GM19467 (cell line): ENCODE data around the gene FGFRL1.

Experiments
- ATAC-seq: cut with Tn5 transposase; IDR thresholded peaks from one replicate; pipeline ENCODE4 v1.9.1; 2021; ENCODE audit warnings: mild to moderate bottlenecking, moderate library complexity; ENCODE audit not compliant: unreplicated experiment

The FGFRL1 gene

DNA sequence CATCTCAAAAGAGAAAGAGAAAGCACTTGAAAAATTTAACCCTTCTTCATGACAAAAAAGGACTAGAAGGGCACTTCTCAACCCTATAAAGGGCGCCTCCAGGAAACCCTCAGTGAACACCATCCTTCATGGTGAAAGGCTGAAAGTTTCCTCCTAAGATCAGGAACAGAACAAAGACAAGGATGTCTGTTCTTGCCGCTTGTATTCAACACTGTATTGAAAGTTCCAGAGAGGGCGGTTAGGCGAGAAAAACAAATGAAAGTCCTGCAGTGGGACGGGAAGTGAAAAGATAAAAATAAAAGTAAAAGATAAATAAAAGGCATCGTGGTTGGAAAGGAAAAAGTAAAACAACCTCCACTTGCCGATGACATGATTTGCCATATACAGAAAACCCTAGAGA, 51.0 kb downstream of the FGFRL1 start:
- ATAC-seq: no peak

DNA sequence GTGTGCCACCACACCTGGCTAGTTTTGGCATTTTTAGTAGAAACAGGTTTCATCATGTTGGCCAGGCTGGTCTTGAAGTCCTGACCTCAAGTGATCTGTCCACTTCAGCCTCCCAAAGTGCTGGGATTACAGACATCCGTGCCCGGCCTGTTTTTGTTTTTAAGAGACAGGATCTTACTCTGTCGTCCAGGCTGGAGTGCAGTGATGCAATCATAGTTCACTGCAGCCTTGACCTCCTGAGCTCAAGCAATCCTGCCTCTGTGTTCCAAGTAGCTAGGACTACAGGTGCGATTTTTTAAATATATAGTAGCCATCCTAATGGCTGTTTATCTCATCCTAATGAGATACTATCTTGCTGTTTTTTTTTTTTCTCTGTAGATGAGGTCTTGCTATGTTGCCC, 54.3 kb downstream of the FGFRL1 start:
- ATAC-seq: no peak

DNA sequence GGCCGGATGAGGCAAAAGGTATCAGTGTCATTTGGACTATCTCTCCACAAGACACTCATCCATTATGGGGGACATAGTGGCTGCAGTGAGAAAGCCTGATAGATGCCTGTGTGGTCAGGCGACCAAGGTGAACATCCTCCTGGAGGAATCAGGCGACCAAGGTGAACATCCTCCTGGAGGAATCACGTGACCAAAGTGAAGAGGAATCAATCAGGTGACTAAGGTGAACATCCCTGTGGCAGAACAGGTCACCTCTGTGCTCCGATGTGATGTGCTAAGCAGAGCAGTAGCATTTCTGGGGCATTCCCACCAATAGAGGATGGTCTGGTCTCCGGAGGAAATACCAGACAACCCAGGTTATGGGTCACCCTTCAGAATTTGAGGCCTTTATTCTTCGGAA, 58.0 kb downstream of the FGFRL1 start:
- ATAC-seq: no peak

GRCh38 chr4:1072830-1073446, 61.5 kb downstream of the FGFRL1 start:
- ATAC-seq: no peak

- no peak for ATAC-seq
Measured at GRCh38 chr4:1074077-1074476, 62.7 kb downstream of the FGFRL1 start.

DNA sequence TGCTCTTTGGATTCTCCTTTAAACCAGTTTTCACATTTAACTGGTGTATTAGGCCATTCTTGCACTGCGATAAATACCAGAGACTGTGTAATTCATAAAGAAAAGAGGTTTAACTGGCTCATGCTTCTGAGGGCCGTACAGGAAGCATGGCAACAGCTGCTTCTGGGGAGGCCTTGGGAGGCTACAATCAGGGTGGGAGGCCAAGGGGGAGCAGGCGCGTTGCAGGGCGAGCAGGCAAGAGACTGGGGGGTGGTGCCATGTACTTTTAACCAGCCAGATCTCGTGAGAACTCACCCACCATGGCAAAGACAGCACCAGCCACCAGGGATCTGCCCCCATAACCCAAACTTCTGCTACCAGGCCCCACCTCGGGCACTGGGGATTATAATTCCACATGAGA, 63.8 kb downstream of the FGFRL1 start:
- ATAC-seq: no peak

GRCh38 chr4:1075809-1076699, 64.6 kb downstream of the FGFRL1 start:
- ATAC-seq: no peak
